Endothelial cell of umbilical vein (primary cell): ENCODE data around the gene NDUFS1.

Experiments used
- CTCF ChIP-seq, 2 donors: IDR thresholded peaks; 1 replicate in 1 of 2; 2 replicates in 1 of 2; pipeline ENCODE4 v1.5.1; 2011; ENCODE audit warnings: low read length in 2 of 2, mild to moderate bottlenecking in 2 of 2, moderate library complexity in 2 of 2, control low read depth in 1 of 2, inconsistent platforms in 1 of 2, low read depth in 1 of 2; ENCODE audit not compliant: insufficient read depth in 1 of 2; ENCODE audit errors: extremely low read depth in 1 of 2
- POLR2AphosphoS5 ChIP-seq: IDR thresholded peaks from 2 replicates; pipeline ENCODE4 v1.6.1; 2012; ENCODE audit warnings: low read depth, mild to moderate bottlenecking, control low read depth, low read length, moderate library complexity; ENCODE audit not compliant: insufficient read depth

DNA sequence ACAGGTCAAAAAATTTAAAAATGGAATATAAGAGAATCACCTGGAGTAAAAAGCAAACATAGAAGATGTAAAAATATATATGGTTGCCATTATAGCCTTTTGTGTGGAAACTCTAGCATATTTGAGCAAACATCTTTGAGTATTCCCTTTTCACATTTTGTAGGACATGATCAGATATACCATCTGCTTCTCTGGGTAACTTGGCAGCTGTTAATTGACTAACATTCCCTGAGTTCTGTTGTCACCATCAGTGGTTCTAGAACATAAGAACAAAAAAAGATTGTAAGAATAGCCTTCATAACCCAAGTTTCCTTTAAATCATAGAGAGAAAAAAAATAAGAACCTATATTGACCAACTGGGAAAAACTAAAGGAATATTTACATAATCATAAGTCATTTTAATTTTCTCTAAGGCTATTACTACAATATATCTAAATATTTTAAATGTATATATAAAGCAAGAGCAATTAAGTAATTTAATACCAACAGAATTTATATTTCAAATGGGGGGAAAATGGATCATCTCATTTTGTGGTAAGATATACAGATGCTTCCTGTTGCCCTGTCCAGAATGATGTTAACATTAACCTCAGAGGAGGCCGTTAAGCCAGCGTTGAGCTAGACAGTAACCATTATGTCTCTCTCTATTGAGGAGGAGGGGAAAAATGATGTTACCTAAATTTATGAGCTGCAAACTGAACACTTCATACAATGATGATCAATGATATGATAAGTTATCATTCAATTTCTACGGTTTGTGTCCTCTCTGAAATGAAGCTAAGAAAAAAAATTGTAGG is 63.5 kb downstream of the NDUFS1 start:
- no peak for TF ChIP-seq POLR2AphosphoS5
- no peak for TF ChIP-seq CTCF (IDR thresholded peaks at IDR 0.05; ENCODE audit: extremely low read depth in 1 of 2, insufficient read depth in 1 of 2, low read depth in 1 of 2, low read length in 2 of 2)
